ENCODE measurements around the gene CHAF1A.

GRCh38 chr19:4352701-4353121 lies 49.7 kb upstream of the CHAF1A start:
- TF ChIP-seq CTCF (IDR thresholded peaks at IDR 0.05; ENCODE audit: poor library complexity, severe bottlenecking) (peak; percentile 68), POLR2AphosphoS5 (IDR thresholded peaks at IDR 0.05) (no peak)
